WTC11 (cell line): ENCODE measurements around the gene CEP57L1. TPM values are rescaled to one million over a fixed set of nuclear protein-coding genes. Genes with fewer than 3 reads are reported as not detected.

Experiments used
- ATAC-seq: fragments of 200-7000 bp; cut with Tn5 transposase; 2 replicates; pipeline ENCODE4 v1.10.0; 2021; ENCODE audit warnings: mild to moderate bottlenecking, moderate library complexity
- CTCF ChIA-PET: fragments of 300-600 bp; sonication (Branson Sonifier 250); formaldehyde crosslinking; loops from one replicate; lab custom pipeline; 2021; ENCODE audit warnings: antibody characterized with exemption; lab: Charles Lee
- POLR2A ChIA-PET: fragments of 350-600 bp; sonication (Branson Sonifier 250); formaldehyde crosslinking; loops from one replicate; lab custom pipeline; 2021; ENCODE audit warnings: antibody characterized with exemption; lab: Charles Lee
- DNase-seq: peaks from one replicate; pipeline ENCODE4 v3.0.0; 2021; ENCODE audit warnings: low spot score
- H3K27ac Mint-ChIP-seq: 2 replicates; pipeline ENCODE4 v1.8.0; 2021; ENCODE audit warnings: mixed read lengths
- H3K27me3 Mint-ChIP-seq: 2 replicates; pipeline ENCODE4 v1.8.0; 2021; ENCODE audit warnings: low read depth, mild to moderate bottlenecking, moderate library complexity, mixed read lengths
- H3K36me3 Mint-ChIP-seq: 2 replicates; pipeline ENCODE4 v1.8.0; 2021; ENCODE audit warnings: mixed read lengths
- H3K4me1 Mint-ChIP-seq: 2 replicates; pipeline ENCODE4 v1.8.0; 2022; ENCODE audit warnings: mixed read lengths
- H3K4me3 Mint-ChIP-seq: 2 replicates; pipeline ENCODE4 v1.8.0; 2021; ENCODE audit warnings: mild to moderate bottlenecking, moderate library complexity, mixed read lengths
- H3K9me3 Mint-ChIP-seq: 2 replicates; pipeline ENCODE4 v1.8.0; 2021; ENCODE audit warnings: mixed read lengths
- EMX1 ChIP-seq: fragments of 250-450 bp; sonication (Bioruptor Pico); IDR thresholded peaks from 2 replicates; pipeline ENCODE4 v1.8.0; 2021; ENCODE audit warnings: mild to moderate bottlenecking
- ETV6 ChIP-seq: sonication (generic); formaldehyde crosslinking; IDR thresholded peaks from 2 replicates; pipeline ENCODE4 v1.8.1; 2022; ENCODE audit warnings: mild to moderate bottlenecking, missing genetic modification reagents
- FOXJ3 ChIP-seq: sonication (generic); formaldehyde crosslinking; IDR thresholded peaks from 2 replicates; pipeline ENCODE4 v1.9.0; 2021; ENCODE audit warnings: missing genetic modification reagents, mild to moderate bottlenecking, borderline replicate concordance
- FOXK1 ChIP-seq: sonication (generic); formaldehyde crosslinking; IDR thresholded peaks from 2 replicates; pipeline ENCODE4 v1.8.0; 2022; ENCODE audit warnings: mild to moderate bottlenecking, moderate library complexity, missing genetic modification reagents
- FOXP1 ChIP-seq: sonication (generic); formaldehyde crosslinking; IDR thresholded peaks from 2 replicates; pipeline ENCODE4 v1.8.0; 2022; ENCODE audit warnings: missing genetic modification reagents, mild to moderate bottlenecking, moderate library complexity, borderline replicate concordance
- IRF2 ChIP-seq: sonication (generic); formaldehyde crosslinking; IDR thresholded peaks from 2 replicates; pipeline ENCODE4 v1.8.0; 2022; ENCODE audit warnings: low read depth, missing genetic modification reagents, borderline replicate concordance
- JUN ChIP-seq: sonication (generic); formaldehyde crosslinking; IDR thresholded peaks from 2 replicates; pipeline ENCODE4 v1.8.0; 2023; ENCODE audit warnings: mild to moderate bottlenecking, missing genetic modification reagents
- NFATC4 ChIP-seq: fragments of 250-450 bp; sonication (Bioruptor Pico); IDR thresholded peaks from 2 replicates; pipeline ENCODE4 v1.9.0; 2021; ENCODE audit warnings: mild to moderate bottlenecking
- NFE2L1 ChIP-seq: sonication (generic); formaldehyde crosslinking; IDR thresholded peaks from 2 replicates; pipeline ENCODE4 v1.8.1; 2023; ENCODE audit warnings: missing genetic modification reagents
- NR1H2 ChIP-seq: sonication (generic); formaldehyde crosslinking; IDR thresholded peaks from 2 replicates; pipeline ENCODE4 v1.9.0; 2021; ENCODE audit warnings: mild to moderate bottlenecking, moderate library complexity, missing genetic modification reagents
- NR2C2 ChIP-seq: sonication (generic); formaldehyde crosslinking; IDR thresholded peaks from 2 replicates; pipeline ENCODE4 v1.8.0; 2022; ENCODE audit warnings: mild to moderate bottlenecking, missing genetic modification reagents
- SMAD3 ChIP-seq: sonication (generic); formaldehyde crosslinking; IDR thresholded peaks from 2 replicates; pipeline ENCODE4 v1.8.0; 2022; ENCODE audit warnings: missing genetic modification reagents, mild to moderate bottlenecking, borderline replicate concordance
- SMAD4 ChIP-seq: sonication (generic); formaldehyde crosslinking; IDR thresholded peaks from 2 replicates; pipeline ENCODE4 v1.8.0; 2022; ENCODE audit warnings: mild to moderate bottlenecking, missing genetic modification reagents
- SOX15 ChIP-seq: fragments of 250-450 bp; sonication (Bioruptor Pico); IDR thresholded peaks from 2 replicates; pipeline ENCODE4 v1.9.0; 2021; ENCODE audit warnings: mild to moderate bottlenecking
- SP1 ChIP-seq: sonication (generic); formaldehyde crosslinking; conservative IDR thresholded peaks from 2 replicates; pipeline ENCODE4 v1.8.1; 2022; ENCODE audit warnings: missing genetic modification reagents
- TEAD1 ChIP-seq: sonication (generic); formaldehyde crosslinking; IDR thresholded peaks from 2 replicates; pipeline ENCODE4 v1.8.0; 2022; ENCODE audit warnings: mild to moderate bottlenecking, missing genetic modification reagents
- ZNF138 ChIP-seq: sonication (generic); formaldehyde crosslinking; conservative IDR thresholded peaks from 2 replicates; pipeline ENCODE4 v1.8.1; 2022; ENCODE audit warnings: mild to moderate bottlenecking, moderate library complexity, missing genetic modification reagents
- ZNF423 ChIP-seq: fragments of 250-450 bp; sonication (Bioruptor Pico); IDR thresholded peaks from 2 replicates; pipeline ENCODE4 v2.1.2; 2022; ENCODE audit warnings: mild to moderate bottlenecking, moderate library complexity
- total RNA-seq: library from RNA; stranded (reverse); gene quantifications from 3 replicates; pipeline ENCODE4 v1.2.3, GENCODE V29; 2021
- TF ChIP-seq, protein P1 (sequence below): sonication (generic); formaldehyde crosslinking; IDR thresholded peaks from 2 replicates; pipeline ENCODE4 v1.8.1; 2023; ENCODE audit warnings: mild to moderate bottlenecking, missing genetic modification reagents
- TF ChIP-seq, protein P2 (sequence below): sonication (generic); formaldehyde crosslinking; IDR thresholded peaks from 2 replicates; pipeline ENCODE4 v1.8.1; 2022; ENCODE audit warnings: low read depth, mild to moderate bottlenecking, moderate library complexity, missing genetic modification reagents, borderline replicate concordance
- TF ChIP-seq, protein P3 (sequence below): sonication (generic); formaldehyde crosslinking; IDR thresholded peaks from 2 replicates; pipeline ENCODE4 v1.8.1; 2022; ENCODE audit warnings: missing genetic modification reagents, borderline replicate concordance
- TF ChIP-seq, protein P4 (sequence below): sonication (generic); formaldehyde crosslinking; IDR thresholded peaks from 2 replicates; pipeline ENCODE4 v1.8.0; 2023; ENCODE audit warnings: missing genetic modification reagents
- TF ChIP-seq, protein P5 (sequence below): fragments of 250-450 bp; sonication (Bioruptor Pico); IDR thresholded peaks from 2 replicates; pipeline ENCODE4 v1.9.0; 2021; ENCODE audit warnings: mild to moderate bottlenecking
- TF ChIP-seq, protein P6 (sequence below): sonication (generic); formaldehyde crosslinking; IDR thresholded peaks from 2 replicates; pipeline ENCODE4 v1.8.0; 2022; ENCODE audit warnings: mild to moderate bottlenecking, missing genetic modification reagents

The CEP57L1 gene
- total RNA-seq, 1 experiment from 2014 or later: 13.1 TPM

DNA sequence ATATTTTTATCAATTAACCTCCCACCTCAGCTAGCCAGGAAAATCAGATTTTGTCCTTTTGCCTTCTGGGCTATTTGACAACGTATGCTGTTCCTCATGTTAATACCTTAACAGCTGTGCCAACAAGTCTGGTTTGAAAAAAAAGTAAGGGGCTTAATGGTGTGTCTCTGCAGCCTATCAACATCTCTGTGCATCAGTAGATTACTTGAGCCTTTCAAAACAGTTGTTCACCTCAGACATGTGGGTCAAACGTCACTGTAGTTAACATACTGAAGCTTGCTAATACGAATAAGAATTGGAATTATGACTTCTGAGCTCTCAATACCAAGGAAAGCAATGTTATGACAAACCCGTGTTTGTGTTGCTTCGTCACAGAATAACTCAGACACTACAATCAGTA is 23.0 kb downstream of the CEP57L1 start (continued):
- no peak for TF ChIP-seq TEAD1 (CRISPR knock-in tag)
- TF ChIP-seq NR1H2 (CRISPR knock-in tag): no peak
- TF ChIP-seq NFE2L1 (CRISPR knock-in tag): no peak
- no peak for TF ChIP-seq ZNF423 (CRISPR knock-in tag)
- TF ChIP-seq, protein P1, sequence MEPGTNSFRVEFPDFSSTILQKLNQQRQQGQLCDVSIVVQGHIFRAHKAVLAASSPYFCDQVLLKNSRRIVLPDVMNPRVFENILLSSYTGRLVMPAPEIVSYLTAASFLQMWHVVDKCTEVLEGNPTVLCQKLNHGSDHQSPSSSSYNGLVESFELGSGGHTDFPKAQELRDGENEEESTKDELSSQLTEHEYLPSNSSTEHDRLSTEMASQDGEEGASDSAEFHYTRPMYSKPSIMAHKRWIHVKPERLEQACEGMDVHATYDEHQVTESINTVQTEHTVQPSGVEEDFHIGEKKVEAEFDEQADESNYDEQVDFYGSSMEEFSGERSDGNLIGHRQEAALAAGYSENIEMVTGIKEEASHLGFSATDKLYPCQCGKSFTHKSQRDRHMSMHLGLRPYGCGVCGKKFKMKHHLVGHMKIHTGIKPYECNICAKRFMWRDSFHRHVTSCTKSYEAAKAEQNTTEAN (CRISPR knock-in tag): no peak

DNA sequence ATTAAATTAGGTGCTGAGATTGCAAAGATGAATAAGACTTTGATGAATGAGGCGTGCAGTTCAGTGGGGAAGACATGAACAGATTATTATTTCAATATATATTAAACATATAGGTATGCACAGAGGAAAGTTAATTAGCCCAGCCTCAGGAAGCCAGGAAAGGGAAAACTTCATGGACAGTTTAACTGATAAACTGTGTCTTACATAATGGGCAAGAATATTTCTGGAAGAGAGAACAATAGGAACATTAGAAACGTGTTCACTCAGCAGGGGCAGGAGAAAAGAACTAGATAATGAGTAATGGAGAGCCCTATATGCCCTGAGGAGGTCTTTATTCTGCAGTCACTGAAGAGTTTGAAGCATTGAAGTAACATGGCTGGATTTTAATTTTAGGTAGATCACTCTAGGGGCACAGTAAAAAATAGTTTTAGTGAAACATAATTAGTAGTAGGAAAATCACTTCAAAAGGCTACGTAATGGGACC is 23.6 kb downstream of the CEP57L1 start:
- H3K27me3 Mint-ChIP-seq: no peaks in the 10 kb centered on the region
- H3K4me3 Mint-ChIP-seq: no peak overlapping the region
- no peaks in the 10 kb centered on the region for H3K36me3 Mint-ChIP-seq
- H3K27ac Mint-ChIP-seq: no peak overlapping the region
- no peak for TF ChIP-seq FOXJ3 (CRISPR knock-in tag)
- no peak for TF ChIP-seq SOX15 (CRISPR knock-in tag)
- no peak for TF ChIP-seq IRF2 (CRISPR knock-in tag)
- TF ChIP-seq, protein P2, sequence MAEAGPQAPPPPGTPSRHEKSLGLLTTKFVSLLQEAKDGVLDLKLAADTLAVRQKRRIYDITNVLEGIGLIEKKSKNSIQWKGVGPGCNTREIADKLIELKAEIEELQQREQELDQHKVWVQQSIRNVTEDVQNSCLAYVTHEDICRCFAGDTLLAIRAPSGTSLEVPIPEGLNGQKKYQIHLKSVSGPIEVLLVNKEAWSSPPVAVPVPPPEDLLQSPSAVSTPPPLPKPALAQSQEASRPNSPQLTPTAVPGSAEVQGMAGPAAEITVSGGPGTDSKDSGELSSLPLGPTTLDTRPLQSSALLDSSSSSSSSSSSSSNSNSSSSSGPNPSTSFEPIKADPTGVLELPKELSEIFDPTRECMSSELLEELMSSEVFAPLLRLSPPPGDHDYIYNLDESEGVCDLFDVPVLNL: no peak
- no peak for TF ChIP-seq SP1 (CRISPR knock-in tag)
- no peak for TF ChIP-seq SMAD3 (CRISPR knock-in tag)
- TF ChIP-seq ZNF138 (CRISPR knock-in tag): no peak
- TF ChIP-seq, protein P1 (CRISPR knock-in tag): no peak
- no peak for TF ChIP-seq FOXP1
- TF ChIP-seq, protein P3, sequence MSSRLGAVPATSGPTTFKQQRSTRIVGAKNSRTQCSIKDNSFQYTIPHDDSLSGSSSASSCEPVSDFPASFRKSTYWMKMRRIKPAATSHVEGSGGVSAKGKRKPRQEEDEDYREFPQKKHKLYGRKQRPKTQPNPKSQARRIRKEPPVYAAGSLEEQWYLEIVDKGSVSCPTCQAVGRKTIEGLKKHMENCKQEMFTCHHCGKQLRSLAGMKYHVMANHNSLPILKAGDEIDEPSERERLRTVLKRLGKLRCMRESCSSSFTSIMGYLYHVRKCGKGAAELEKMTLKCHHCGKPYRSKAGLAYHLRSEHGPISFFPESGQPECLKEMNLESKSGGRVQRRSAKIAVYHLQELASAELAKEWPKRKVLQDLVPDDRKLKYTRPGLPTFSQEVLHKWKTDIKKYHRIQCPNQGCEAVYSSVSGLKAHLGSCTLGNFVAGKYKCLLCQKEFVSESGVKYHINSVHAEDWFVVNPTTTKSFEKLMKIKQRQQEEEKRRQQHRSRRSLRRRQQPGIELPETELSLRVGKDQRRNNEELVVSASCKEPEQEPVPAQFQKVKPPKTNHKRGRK (CRISPR knock-in tag): no peak
- no peak for TF ChIP-seq NFATC4 (CRISPR knock-in tag)
- TF ChIP-seq SMAD4 (CRISPR knock-in tag): no peak
- TF ChIP-seq FOXK1: no peak
- DNase-seq: no peak
- ChIA-PET POLR2A (no interaction called here), CTCF (no interaction called here)
- H3K4me1 Mint-ChIP-seq: no peaks in the 10 kb centered on the region
- H3K9me3 Mint-ChIP-seq: no peaks in the 10 kb centered on the region
- ATAC-seq: no peak

DNA sequence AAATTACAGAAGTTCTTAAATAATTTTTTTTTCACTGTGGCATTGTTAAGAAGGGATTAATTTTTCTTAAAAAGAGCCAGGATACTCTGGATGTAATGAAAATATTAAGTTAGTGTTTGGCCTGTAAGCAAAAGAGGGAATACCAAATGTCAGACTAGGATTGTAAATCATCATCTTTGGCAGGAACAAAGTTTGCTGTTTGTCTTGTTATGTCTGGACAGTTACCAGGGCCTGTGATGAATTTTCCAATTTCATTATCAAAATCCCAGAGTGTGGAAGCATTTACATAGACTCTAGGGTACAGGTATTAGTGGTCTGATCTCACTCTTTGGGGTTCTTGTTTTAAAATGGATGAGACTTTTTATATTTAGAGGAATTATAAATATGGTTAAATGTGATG is 26.1 kb downstream of the CEP57L1 start:
- Mint-ChIP-seq H3K27ac (no peak overlapping the region), H3K4me1 (no peaks in the 10 kb centered on the region), H3K36me3 (no peaks in the 10 kb centered on the region), H3K4me3 (no peak overlapping the region), H3K27me3 (no peaks in the 10 kb centered on the region), H3K9me3 (no peaks in the 10 kb centered on the region)
- DNase-seq (no peak), ATAC-seq (no peak)
- POLR2A ChIA-PET: no interaction called here
- CTCF ChIA-PET: no interaction called here
- TF ChIP-seq, protein P4, sequence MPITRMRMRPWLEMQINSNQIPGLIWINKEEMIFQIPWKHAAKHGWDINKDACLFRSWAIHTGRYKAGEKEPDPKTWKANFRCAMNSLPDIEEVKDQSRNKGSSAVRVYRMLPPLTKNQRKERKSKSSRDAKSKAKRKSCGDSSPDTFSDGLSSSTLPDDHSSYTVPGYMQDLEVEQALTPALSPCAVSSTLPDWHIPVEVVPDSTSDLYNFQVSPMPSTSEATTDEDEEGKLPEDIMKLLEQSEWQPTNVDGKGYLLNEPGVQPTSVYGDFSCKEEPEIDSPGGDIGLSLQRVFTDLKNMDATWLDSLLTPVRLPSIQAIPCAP (CRISPR knock-in tag): no peak
- TF ChIP-seq NR2C2 (CRISPR knock-in tag) (no peak), ETV6 (CRISPR knock-in tag) (no peak), SOX15 (CRISPR knock-in tag) (no peak), EMX1 (CRISPR knock-in tag) (no peak), FOXP1 (no peak), SMAD3 (CRISPR knock-in tag) (no peak), JUN (CRISPR knock-in tag) (no peak)
- TF ChIP-seq, protein P3 (CRISPR knock-in tag): no peak
- TF ChIP-seq, protein P5, sequence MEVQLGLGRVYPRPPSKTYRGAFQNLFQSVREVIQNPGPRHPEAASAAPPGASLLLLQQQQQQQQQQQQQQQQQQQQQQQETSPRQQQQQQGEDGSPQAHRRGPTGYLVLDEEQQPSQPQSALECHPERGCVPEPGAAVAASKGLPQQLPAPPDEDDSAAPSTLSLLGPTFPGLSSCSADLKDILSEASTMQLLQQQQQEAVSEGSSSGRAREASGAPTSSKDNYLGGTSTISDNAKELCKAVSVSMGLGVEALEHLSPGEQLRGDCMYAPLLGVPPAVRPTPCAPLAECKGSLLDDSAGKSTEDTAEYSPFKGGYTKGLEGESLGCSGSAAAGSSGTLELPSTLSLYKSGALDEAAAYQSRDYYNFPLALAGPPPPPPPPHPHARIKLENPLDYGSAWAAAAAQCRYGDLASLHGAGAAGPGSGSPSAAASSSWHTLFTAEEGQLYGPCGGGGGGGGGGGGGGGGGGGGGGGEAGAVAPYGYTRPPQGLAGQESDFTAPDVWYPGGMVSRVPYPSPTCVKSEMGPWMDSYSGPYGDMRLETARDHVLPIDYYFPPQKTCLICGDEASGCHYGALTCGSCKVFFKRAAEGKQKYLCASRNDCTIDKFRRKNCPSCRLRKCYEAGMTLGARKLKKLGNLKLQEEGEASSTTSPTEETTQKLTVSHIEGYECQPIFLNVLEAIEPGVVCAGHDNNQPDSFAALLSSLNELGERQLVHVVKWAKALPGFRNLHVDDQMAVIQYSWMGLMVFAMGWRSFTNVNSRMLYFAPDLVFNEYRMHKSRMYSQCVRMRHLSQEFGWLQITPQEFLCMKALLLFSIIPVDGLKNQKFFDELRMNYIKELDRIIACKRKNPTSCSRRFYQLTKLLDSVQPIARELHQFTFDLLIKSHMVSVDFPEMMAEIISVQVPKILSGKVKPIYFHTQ: no peak
- TF ChIP-seq, protein P6, sequence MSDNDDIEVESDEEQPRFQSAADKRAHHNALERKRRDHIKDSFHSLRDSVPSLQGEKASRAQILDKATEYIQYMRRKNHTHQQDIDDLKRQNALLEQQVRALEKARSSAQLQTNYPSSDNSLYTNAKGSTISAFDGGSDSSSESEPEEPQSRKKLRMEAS (CRISPR knock-in tag): no peak
